ENCODE data around the gene CCNB1IP1. TPM values are rescaled to one million over a fixed set of nuclear protein-coding genes. Genes with fewer than 3 reads are reported as not detected.
A peak's percentile ranks its signal among the peaks of the same experiment; 100 is the strongest.
"Not testable (repeated sequence)": the region's sequence is repeated elsewhere in the genome, so short reads cannot be mapped to it uniquely, and the experiment has no call there.

The CCNB1IP1 gene
- total RNA-seq, 1 donor from 2014 or later = 91.1 TPM

GRCh38 chr14:20377171-20377570, 44.1 kb upstream of the CCNB1IP1 start:
- Mint-ChIP-seq H3K36me3 (ENCODE audit: low read depth, unreplicated experiment) (peaks cover 74% of the 10 kb centered on the region), H3K9me3 (ENCODE audit: unreplicated experiment) (no peaks in the 10 kb centered on the region), H3K4me1 (ENCODE audit: unreplicated experiment) (no peaks in the 10 kb centered on the region), H3K27me3 (ENCODE audit: unreplicated experiment) (peaks cover 11% of the 10 kb centered on the region), H3K4me3 (ENCODE audit: unreplicated experiment) (no peak overlapping the region), H3K27ac (ENCODE audit: unreplicated experiment) (no peak overlapping the region)
- TF ChIP-seq CTCF (IDR thresholded peaks at IDR 0.05; ENCODE audit: unreplicated experiment) = no peak
- DNase-seq (ENCODE audit: low spot score) = no peak

- Mint-ChIP-seq H3K4me3 (ENCODE audit: unreplicated experiment) (peak overlapping the region; percentile 22), H3K27ac (ENCODE audit: unreplicated experiment) (no peak overlapping the region), H3K36me3 (ENCODE audit: low read depth, unreplicated experiment) (peaks cover 76% of the 10 kb centered on the region), H3K27me3 (ENCODE audit: unreplicated experiment) (peaks cover 7% of the 10 kb centered on the region), H3K9me3 (ENCODE audit: unreplicated experiment) (no peaks in the 10 kb centered on the region), H3K4me1 (ENCODE audit: unreplicated experiment) (no peaks in the 10 kb centered on the region)
- no peak for TF ChIP-seq CTCF (IDR thresholded peaks at IDR 0.05; ENCODE audit: unreplicated experiment)
- no peak for DNase-seq (ENCODE audit: low spot score)
Observed at GRCh38 chr14:20376071-20376588, 43.1 kb upstream of the CCNB1IP1 start.

- Mint-ChIP-seq H3K27me3 (ENCODE audit: unreplicated experiment) (peaks cover 3% of the 10 kb centered on the region), H3K36me3 (ENCODE audit: low read depth, unreplicated experiment) (peaks cover 74% of the 10 kb centered on the region)
Observed at GRCh38 chr14:20375471-20375870, 42.4 kb upstream of the CCNB1IP1 start.

GRCh38 chr14:20372796-20373195, 39.7 kb upstream of the CCNB1IP1 start:
- H3K27me3 Mint-ChIP-seq (ENCODE audit: unreplicated experiment) = peaks cover 6% of the 10 kb centered on the region
- H3K9me3 Mint-ChIP-seq (ENCODE audit: unreplicated experiment) = no peaks in the 10 kb centered on the region
- H3K27ac Mint-ChIP-seq (ENCODE audit: unreplicated experiment) = no peak overlapping the region
- no peak for DNase-seq (ENCODE audit: low spot score)
- no peaks in the 10 kb centered on the region for H3K4me1 Mint-ChIP-seq (ENCODE audit: unreplicated experiment)
- no peak overlapping the region for H3K4me3 Mint-ChIP-seq (ENCODE audit: unreplicated experiment)
- H3K36me3 Mint-ChIP-seq (ENCODE audit: low read depth, unreplicated experiment) = peaks cover 77% of the 10 kb centered on the region
- TF ChIP-seq CTCF (IDR thresholded peaks at IDR 0.05; ENCODE audit: unreplicated experiment) = no peak

More at GRCh38 chr14:20375471-20375870, 42.4 kb upstream of the CCNB1IP1 start:
- Mint-ChIP-seq H3K4me3 (ENCODE audit: unreplicated experiment) (peak overlapping the region; percentile 71), H3K9me3 (ENCODE audit: unreplicated experiment) (no peaks in the 10 kb centered on the region), H3K4me1 (ENCODE audit: unreplicated experiment) (no peaks in the 10 kb centered on the region), H3K27ac (ENCODE audit: unreplicated experiment) (no peak overlapping the region)
- no peak for TF ChIP-seq CTCF (IDR thresholded peaks at IDR 0.05; ENCODE audit: unreplicated experiment)
- no peak for DNase-seq (ENCODE audit: low spot score)

GRCh38 chr14:20365928-20366327, 32.8 kb upstream of the CCNB1IP1 start:
- Mint-ChIP-seq H3K36me3 (ENCODE audit: low read depth, unreplicated experiment) (peaks cover 37% of the 10 kb centered on the region), H3K27me3 (ENCODE audit: unreplicated experiment) (peaks cover 5% of the 10 kb centered on the region), H3K27ac (ENCODE audit: unreplicated experiment) (no peak overlapping the region), H3K4me1 (ENCODE audit: unreplicated experiment) (no peaks in the 10 kb centered on the region), H3K9me3 (ENCODE audit: unreplicated experiment) (no peaks in the 10 kb centered on the region), H3K4me3 (ENCODE audit: unreplicated experiment) (no peak overlapping the region)
- TF ChIP-seq CTCF (IDR thresholded peaks at IDR 0.05; ENCODE audit: unreplicated experiment) = no peak
- DNase-seq (ENCODE audit: low spot score) = no peak

- not testable (repeated sequence) for H3K9me3 Mint-ChIP-seq (ENCODE audit: unreplicated experiment); DNase-seq (ENCODE audit: low spot score); H3K27me3 Mint-ChIP-seq (ENCODE audit: unreplicated experiment)
- Mint-ChIP-seq H3K27ac (ENCODE audit: unreplicated experiment) (peak overlapping the region; percentile 72), H3K36me3 (ENCODE audit: low read depth, unreplicated experiment) (peaks cover 56% of the 10 kb centered on the region), H3K4me1 (ENCODE audit: unreplicated experiment) (peaks cover 17% of the 10 kb centered on the region), H3K4me3 (ENCODE audit: unreplicated experiment) (peak overlapping the region; percentile 78)
Observed at GRCh38 chr14:20358474-20358873, 25.4 kb upstream of the CCNB1IP1 start.
